Activated naive CD4-positive, alpha-beta T cell treated with Interleukin-2 at 50 U/mL for 16 hours (primary cell): ENCODE data around the gene GPC5.
"Not testable (repeated sequence)": the region's sequence is repeated elsewhere in the genome, so short reads cannot be mapped to it uniquely, and the experiment has no call there.

ENCODE experiments used
- DNase-seq: peaks from one replicate; pipeline ENCODE4 v3.0.0-alpha.2; 2020

The GPC5 gene

GRCh38 chr13:91722267-91722884, 324.0 kb downstream of the GPC5 start:
- no peak for DNase-seq

DNA sequence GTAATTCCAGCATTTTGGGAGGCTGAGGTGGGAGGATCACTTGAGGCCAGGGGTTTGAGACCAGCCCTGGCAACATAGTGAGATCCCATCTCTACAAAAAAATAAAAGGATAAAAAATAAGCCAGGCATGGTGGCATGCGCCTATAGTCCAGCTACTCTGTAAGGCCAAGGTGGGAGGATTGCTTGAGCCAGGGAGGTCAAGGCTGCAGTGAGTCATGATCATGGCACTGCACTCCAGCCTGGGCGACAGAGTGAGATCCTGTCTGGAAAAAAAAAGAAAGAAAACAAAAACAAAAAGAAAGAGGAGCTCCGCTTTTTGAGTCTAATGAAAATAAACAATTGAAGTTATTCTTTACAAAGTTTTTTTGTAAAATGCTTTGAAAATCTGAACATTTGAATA, 326.2 kb downstream of the GPC5 start:
- DNase-seq: no peak

GRCh38 chr13:91725646-91726045, 327.2 kb downstream of the GPC5 start:
- no peak for DNase-seq

- DNase-seq: no peak
Observed at GRCh38 chr13:91726671-91727070, 328.2 kb downstream of the GPC5 start.

DNA sequence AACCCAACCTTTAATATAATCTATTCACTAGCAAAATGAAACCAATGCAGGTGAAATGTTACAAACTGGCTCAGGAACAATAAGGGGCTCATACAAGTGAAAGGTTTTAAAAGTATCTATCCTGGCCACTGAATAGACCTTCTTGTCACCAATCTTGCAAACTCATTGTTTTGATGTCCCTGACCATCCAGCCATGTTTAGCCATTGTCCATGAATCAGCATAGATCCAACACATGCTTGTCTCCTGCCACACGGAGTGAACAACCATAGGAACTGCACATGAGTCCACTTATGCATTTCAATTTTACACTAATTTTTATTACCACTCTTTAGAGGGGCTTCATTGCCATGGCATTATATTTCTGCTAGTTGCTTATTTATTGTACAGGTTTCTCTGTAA, 331.4 kb downstream of the GPC5 start:
- no peak for DNase-seq

DNA sequence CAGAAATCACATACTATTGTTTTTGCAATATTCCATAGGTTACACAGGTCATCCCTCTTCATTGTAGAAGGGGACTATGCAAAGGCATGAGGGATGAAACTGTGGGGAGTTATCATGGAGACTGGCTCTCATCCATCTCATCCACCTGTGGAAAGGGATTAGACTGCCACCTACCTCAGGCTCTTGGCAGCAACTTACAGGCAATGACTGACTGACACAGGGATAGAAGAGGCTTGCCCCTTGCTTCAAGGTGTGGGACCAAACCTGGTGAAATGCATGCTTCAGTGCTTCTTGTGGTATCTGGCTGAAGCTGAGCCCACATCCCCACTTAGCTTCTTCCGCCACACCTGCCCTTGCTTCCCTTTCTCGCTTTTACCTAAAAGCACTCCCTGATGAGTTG, 341.3 kb downstream of the GPC5 start:
- DNase-seq: no peak

DNA sequence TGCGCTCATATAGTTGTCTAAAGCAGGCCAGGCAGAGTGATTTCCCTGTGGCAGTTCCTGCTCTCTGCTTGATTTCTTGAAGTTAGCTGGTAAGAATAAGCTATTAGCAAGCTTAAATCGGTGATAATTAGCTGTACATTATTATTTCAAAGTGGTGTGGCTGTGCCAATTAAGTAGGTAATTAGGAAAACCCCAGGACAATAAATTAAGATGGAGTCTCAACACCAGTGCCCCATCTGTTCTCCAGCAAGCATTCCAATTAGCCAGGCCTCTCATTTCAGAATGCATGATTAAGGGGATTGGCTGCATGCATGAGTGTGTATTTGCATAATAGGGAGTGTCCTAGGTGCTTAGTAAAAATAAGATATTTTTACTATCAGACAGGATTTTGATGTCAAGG, 342.3 kb downstream of the GPC5 start:
- DNase-seq: no peak

DNA sequence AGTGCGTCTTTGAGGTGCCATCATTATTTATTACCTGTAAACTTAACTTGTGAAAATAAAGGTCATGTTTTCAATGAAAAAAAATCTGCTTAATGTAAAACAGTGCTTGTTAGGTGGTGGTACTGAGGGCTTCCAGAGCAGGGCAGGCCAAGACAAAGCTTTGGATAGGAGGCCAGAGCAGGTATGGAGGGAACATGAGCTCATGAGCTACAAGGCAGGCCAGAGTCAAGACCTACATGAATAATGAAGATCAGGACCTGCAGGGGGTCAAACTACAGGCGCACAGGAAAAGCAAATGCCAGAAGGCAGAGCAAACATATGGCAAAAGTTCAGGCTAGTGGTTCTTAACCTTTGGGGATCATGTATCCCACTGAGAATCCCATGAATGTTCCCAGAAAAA, 343.5 kb downstream of the GPC5 start:
- DNase-seq: no peak

- no peak for DNase-seq
Observed at GRCh38 chr13:91744284-91744683, 345.9 kb downstream of the GPC5 start.

GRCh38 chr13:91745967-91746366, 347.5 kb downstream of the GPC5 start:
- no peak for DNase-seq

GRCh38 chr13:91747186-91747585, 348.8 kb downstream of the GPC5 start:
- DNase-seq: no peak

DNA sequence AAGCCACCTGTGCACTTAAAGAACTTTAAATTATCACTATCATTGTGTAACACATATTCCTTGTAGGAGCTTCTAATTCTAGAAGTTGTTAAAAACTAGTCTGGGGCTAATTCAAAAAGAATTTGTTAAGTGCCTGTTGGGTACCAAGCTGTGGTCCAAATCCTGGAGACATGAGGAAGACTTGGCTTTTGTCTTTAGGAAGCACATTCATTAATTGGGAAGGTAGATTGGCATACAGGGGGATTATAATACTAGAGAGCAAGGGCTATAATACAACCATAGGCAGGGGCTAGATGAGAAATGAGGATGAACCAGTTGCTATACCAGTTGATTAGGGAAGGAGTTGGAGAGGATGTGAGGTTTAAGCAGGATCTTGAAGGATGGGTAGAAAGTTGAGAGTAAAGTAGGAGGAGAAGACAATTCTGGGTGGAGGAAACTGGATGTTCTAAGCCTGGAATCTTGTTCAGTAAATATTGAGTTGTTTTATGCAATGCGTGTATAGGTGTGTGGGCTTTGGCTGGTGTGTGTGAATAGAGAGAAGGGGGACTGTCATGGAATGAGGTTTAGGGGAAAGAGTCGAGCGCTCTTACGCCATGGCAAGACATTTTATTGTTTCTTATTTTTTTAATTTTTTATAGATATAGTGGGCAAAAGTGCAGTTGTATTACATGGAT, 350.1 kb downstream of the GPC5 start:
- no peak for DNase-seq

DNA sequence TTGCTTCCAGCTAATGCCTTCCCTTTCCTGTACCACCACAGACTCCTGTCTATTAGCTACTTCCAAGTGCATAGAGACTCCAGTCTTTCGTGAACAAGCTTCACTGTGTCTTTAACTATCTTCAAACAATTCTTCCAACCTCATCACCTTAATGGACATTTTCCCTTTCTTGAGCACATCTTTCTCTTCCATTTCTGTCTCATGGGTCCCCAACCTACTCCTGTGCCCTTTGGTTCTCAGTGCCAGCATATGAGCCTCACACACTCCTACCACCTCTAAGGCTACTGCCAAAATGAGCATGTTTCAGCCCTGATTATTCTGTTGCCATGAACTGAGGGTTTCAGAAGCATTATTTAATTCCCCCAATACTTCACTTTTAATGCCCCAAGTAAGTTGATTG, 360.3 kb downstream of the GPC5 start:
- DNase-seq: no peak

DNA sequence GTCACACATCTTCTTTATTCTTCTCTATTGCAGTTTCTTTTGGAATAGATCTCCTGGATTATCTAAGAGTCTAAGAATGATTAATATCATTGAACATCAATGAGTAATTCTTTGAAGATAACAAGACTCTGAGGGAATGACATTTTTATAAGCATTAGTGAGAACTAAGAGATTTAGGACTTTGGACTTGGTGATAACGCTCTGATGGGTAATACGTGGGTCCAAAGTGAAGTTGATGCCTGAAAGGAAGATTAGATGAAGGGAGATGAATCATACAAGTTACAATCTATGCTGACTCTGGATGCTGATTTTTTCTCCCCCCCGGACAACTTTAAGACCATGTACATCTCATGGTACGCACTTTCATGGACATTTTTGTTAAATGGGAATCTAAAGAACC, 364.5 kb downstream of the GPC5 start:
- DNase-seq: no peak

DNA sequence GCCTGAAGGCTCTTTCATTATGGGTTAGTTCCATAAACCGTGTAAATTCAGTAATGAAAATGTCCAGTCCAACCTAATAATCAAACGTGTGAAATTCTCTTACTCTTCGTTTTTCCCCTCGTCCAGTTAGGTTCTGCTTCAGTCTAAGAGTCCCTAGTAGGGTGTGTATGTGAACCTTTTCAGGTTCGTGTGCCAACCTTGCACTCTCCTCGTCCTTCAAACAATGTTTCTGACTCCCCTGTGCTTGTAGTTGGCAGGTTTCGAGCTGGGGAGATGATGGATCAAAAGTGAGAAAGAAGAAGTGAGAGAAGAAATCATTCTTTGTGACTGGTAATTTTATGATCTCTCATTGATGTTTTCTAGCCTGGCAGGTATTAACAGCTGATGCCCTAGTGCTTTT, 366.1 kb downstream of the GPC5 start:
- DNase-seq: no peak

- no peak for DNase-seq
Observed at GRCh38 chr13:91767651-91768050, 369.2 kb downstream of the GPC5 start.

GRCh38 chr13:91768746-91769145, 370.3 kb downstream of the GPC5 start:
- DNase-seq: no peak

GRCh38 chr13:91771229-91771628, 372.8 kb downstream of the GPC5 start:
- no peak for DNase-seq

DNA sequence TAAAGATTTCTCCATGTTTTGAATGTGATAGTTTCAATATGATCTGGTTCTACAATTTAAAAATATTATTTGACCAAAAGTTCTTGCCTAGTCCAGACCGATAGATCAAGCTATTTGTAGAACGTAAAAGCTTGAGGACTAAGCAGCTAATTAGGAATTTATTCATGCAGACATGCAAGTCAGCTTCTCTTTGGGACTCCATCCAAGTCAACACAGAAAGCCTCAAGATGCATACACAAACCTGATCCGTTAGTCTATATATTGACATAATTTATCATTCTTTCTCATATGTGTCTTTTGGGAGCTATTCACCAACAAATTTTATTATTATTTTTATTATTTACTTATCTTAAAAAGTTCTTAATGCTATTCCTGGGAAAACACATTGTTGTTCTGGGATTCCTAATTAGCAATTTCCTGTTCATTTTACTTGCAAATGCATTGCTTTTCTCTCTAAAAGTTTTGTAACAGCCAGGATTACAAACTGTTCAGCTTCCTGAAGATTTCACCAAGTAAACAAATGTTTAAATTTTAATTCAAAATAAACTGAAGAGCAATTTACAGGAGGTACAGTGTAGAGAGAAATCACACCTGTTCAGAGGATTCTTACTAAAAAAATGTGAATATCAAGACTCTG, 375.3 kb downstream of the GPC5 start:
- no peak for DNase-seq

GRCh38 chr13:91774397-91774796, 376.0 kb downstream of the GPC5 start:
- DNase-seq: no peak

- DNase-seq: no peak
Observed at GRCh38 chr13:91776611-91777193, 378.3 kb downstream of the GPC5 start.

DNA sequence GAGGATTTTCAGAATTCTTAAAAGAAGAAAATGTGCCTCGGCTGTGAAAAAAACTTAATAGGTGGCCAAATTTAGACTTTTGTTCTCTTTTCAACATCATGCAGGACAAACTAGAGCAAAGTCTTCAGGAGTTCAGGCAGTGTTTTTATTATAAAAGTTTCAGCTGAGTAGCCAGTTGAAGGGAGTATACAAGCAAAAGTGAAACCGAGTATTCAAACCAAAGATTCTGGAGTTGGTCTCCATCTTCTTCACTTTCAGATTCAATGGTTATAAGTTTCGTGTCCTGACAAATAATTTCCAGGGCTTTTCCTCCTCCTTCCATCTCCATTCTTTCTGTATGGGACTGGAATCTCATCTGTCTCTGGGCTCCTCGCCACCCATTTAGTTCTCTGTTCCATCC, 379.7 kb downstream of the GPC5 start:
- no peak for DNase-seq

- DNase-seq: not testable (repeated sequence)
Observed at GRCh38 chr13:91781982-91782691, 383.7 kb downstream of the GPC5 start.
